Body of pancreas (tissue), 4 donors: ENCODE measurements around the gene DLGAP1. TPM values are rescaled to one million over a fixed set of nuclear protein-coding genes. Genes with fewer than 3 reads are reported as not detected.

Source experiments
- ATAC-seq: fragments of 150-250 bp; one replicate; pipeline ENCODE4 v1.9.1; 2016
- DNase-seq, 4 donors: peaks; one replicate each; pipeline ENCODE4 v3.0.0-alpha.2; 2019
- H3K27ac ChIP-seq, 4 donors: fragments of 200-600 bp; sonication (generic); 1 replicate in 3 of 4; 2 replicates in 1 of 4; pipeline versions ENCODE4 v1.5.1 to v1.6.1; 2016 to 2019; ENCODE audit warnings: mild to moderate bottlenecking in 1 of 4, mixed read lengths in 1 of 4, moderate library complexity in 1 of 4
- H3K27me3 ChIP-seq, 2 donors: fragments of 200-600 bp; sonication (generic); one replicate each; pipeline ENCODE4 v1.6.0; 2016; ENCODE audit warnings: mild to moderate bottlenecking in 1 of 2
- H3K36me3 ChIP-seq, 2 donors: fragments of 200-600 bp; sonication (generic); replicated peaks in 1 of 2; 2 replicates each; pipeline ENCODE4 v1.5.1; 2016; ENCODE audit warnings: low read depth in 2 of 2; ENCODE audit not compliant: insufficient read depth in 1 of 2
- H3K4me1 ChIP-seq: fragments of 200-600 bp; sonication (generic); one replicate; pipeline ENCODE4 v1.6.0; 2016
- H3K4me3 ChIP-seq, 2 donors: fragments of 200-600 bp; sonication (generic); 1 replicate in 1 of 2; 2 replicates in 1 of 2; pipeline ENCODE4 v1.5.1; 2016 to 2019
- H3K9me3 ChIP-seq, 3 donors: fragments of 200-600 bp; sonication (generic); 1 replicate in 2 of 3; 2 replicates in 1 of 3; pipeline ENCODE4 v1.5.1; 2016
- POLR2A ChIP-seq, 3 donors: fragments of 450-650 bp; IDR thresholded peaks; one replicate each; pipeline ENCODE4 v1.6.1; 2016; ENCODE audit warnings: antibody characterized with exemption in 3 of 3, mild to moderate bottlenecking in 2 of 3
- WGBS, 2 donors: methylation state at CpG; one replicate each; pipeline ENCODE4 v1.1.5; 2017; 5-methylcytosine and 5-hydroxymethylcytosine counted together
- intact Hi-C: fragments of 100-400 bp; cut with DNase I; formaldehyde crosslinking; loops from one replicate; pipeline ENCODE4 v1.15.1; 2023
- total RNA-seq, 2 donors: library from RNA; depleted of rRNA; stranded (reverse); fragments of >200 nt; gene quantifications; one replicate each; pipeline ENCODE4 v1.1.0, GENCODE V29; 2016
- TF ChIP-seq, protein P1 (sequence below), 7 experiments: fragments of 450-650 bp in 4 of 7; fragments of 200-600 bp in 3 of 7; sonication (generic) in 3 of 7; IDR thresholded peaks; one replicate each; pipeline ENCODE4 v1.5.1; 2016 to 2019; ENCODE audit warnings: antibody characterized with exemption in 7 of 7

The DLGAP1 gene
- total RNA-seq, 2 donors from 2014 or later, result 0.52 to 7.9 TPM

DNA sequence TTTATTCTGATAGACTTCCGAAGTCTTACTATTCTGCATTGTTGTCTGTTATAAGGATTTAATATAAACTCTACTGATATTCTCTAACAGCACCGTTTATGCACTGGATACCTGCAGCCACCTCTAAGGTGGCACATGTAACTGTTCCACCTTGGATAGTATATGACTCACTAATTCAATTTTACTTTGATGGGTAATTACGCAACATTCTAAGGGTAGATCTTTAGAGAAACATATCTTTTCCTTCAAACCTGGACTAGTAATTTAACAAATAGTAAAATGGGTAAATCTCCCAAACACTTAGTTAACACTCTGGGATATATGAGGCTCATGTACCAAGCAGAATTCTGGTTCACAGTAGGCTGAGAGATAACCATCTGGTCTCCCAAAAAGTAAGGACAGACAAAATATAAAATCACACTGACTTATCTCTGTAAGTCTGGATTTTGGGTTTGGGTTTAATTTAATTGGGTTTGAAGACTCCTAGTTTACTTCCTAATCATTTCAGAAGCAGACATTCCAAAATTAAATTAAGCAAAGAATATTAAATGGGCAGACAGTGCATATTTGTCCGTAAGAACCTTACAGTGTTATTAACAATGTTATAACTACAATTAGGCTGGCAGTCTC is 590.3 kb downstream of the DLGAP1 start:
- intact Hi-C loops, result loop anchor here (5.0 kb wide), 1 partner anchor 92 kb away; no protein-coding TSS in a partner anchor
- no peaks in the 10 kb centered on the region for H3K36me3 ChIP-seq
- H3K4me1 ChIP-seq, result no peaks in the 10 kb centered on the region
- no peak overlapping the region for H3K4me3 ChIP-seq
- WGBS, 2 donors, result 72 to 77% methylated on average over 4 of the region's 4 CpGs
- no peak for ATAC-seq
- DNase-seq, result no peak
- H3K27ac ChIP-seq, result no peak overlapping the region
- TF ChIP-seq, protein P1, sequence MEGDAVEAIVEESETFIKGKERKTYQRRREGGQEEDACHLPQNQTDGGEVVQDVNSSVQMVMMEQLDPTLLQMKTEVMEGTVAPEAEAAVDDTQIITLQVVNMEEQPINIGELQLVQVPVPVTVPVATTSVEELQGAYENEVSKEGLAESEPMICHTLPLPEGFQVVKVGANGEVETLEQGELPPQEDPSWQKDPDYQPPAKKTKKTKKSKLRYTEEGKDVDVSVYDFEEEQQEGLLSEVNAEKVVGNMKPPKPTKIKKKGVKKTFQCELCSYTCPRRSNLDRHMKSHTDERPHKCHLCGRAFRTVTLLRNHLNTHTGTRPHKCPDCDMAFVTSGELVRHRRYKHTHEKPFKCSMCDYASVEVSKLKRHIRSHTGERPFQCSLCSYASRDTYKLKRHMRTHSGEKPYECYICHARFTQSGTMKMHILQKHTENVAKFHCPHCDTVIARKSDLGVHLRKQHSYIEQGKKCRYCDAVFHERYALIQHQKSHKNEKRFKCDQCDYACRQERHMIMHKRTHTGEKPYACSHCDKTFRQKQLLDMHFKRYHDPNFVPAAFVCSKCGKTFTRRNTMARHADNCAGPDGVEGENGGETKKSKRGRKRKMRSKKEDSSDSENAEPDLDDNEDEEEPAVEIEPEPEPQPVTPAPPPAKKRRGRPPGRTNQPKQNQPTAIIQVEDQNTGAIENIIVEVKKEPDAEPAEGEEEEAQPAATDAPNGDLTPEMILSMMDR (IDR thresholded peaks at IDR 0.05), result no peak
- no peak for TF ChIP-seq POLR2A (IDR thresholded peaks at IDR 0.05)
- H3K9me3 ChIP-seq, result no peaks in the 10 kb centered on the region
- H3K27me3 ChIP-seq, result no peaks in the 10 kb centered on the region

DNA sequence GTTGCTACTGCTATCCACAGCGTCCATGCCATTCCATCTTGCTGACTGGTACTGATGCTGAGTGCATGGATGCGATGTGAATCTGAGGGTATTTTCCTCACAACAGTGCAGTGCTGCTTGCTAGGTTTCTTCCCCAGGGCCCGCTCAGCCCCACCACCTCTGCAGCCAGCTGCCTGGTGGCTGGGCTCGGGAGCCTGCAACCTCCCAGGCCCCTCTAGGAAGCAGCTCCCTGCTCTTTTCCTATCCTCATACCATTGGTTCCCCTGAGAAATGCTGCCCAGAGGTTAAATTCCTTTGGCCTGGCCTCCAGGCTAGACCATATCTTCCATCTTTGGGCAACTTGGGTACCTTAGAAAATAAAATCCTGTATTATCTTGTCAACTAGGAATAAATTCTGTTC is 591.5 kb downstream of the DLGAP1 start:
- TF ChIP-seq, protein P1 (IDR thresholded peaks at IDR 0.05), result no peak
- no peak for TF ChIP-seq POLR2A (IDR thresholded peaks at IDR 0.05)
- Histone ChIP-seq H3K4me3 (no peak overlapping the region), H3K36me3 (no peaks in the 10 kb centered on the region), H3K27ac (no peak overlapping the region), H3K27me3 (no peaks in the 10 kb centered on the region), H3K9me3 (no peaks in the 10 kb centered on the region), H3K4me1 (no peaks in the 10 kb centered on the region)
- WGBS, 2 donors, result 67 to 70% methylated on average over 4 of the region's 4 CpGs
- DNase-seq (no peak), ATAC-seq (no peak)
- intact Hi-C loops, result no loop called here

DNA sequence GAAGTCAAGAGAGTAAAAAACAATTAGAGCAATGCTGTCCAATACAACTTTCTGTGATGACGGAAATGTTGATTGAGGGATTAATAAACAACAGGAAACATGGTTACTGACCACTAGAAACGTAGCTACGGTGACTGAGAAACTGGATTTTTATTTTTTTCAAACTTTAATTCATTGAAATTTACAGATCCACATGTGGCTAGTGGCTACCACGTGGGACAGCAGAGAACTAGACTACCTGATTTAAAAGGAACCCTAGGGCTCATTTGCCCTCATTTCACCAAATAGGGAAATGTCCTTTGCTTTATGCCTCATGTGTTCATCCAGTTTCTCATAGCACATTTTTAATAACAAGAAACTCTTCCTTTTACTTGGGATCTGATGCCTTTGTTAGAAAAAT is 592.1 kb downstream of the DLGAP1 start:
- Histone ChIP-seq H3K4me1 (no peaks in the 10 kb centered on the region), H3K27ac (no peak overlapping the region), H3K36me3 (no peaks in the 10 kb centered on the region), H3K4me3 (no peak overlapping the region), H3K9me3 (no peaks in the 10 kb centered on the region), H3K27me3 (no peaks in the 10 kb centered on the region)
- intact Hi-C loops, result no loop called here
- ATAC-seq (no peak), DNase-seq (no peak)
- 47 to 58% methylated on average over 4 of the region's 4 CpGs for WGBS, 2 donors
- no peak for TF ChIP-seq POLR2A (IDR thresholded peaks at IDR 0.05)
- TF ChIP-seq, protein P1 (IDR thresholded peaks at IDR 0.05), result no peak

DNA sequence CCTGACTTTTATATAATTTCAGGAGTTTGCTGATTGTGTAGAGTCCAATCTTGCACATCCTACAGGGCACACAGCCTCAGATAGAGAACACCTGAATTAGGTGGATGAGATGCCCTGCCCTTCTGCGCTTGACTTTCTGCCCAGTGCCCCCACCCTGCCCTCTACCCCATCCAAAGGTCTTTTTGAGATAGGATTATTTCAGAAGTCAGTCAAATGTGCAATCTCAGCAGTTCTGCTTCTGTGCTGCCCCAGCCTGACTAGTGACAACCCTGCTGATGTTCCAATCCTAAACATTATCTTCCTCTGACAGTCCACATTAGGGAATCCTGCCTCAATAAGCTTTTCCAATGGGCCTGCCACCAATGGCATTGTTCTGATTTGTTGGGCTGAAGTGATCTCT is 593.6 kb downstream of the DLGAP1 start:
- intact Hi-C loops, result no loop called here
- no peak overlapping the region for H3K4me3 ChIP-seq
- H3K9me3 ChIP-seq, result no peaks in the 10 kb centered on the region
- no peaks in the 10 kb centered on the region for H3K27me3 ChIP-seq
- no peak for ATAC-seq
- no peaks in the 10 kb centered on the region for H3K36me3 ChIP-seq
- 88 to 92% methylated on average over 1 of the region's 1 CpG for WGBS, 2 donors
- no peak overlapping the region for H3K27ac ChIP-seq
- no peak for DNase-seq
- H3K4me1 ChIP-seq, result no peaks in the 10 kb centered on the region
- no peak for TF ChIP-seq POLR2A (IDR thresholded peaks at IDR 0.05)
- TF ChIP-seq, protein P1 (IDR thresholded peaks at IDR 0.05), result no peak

DNA sequence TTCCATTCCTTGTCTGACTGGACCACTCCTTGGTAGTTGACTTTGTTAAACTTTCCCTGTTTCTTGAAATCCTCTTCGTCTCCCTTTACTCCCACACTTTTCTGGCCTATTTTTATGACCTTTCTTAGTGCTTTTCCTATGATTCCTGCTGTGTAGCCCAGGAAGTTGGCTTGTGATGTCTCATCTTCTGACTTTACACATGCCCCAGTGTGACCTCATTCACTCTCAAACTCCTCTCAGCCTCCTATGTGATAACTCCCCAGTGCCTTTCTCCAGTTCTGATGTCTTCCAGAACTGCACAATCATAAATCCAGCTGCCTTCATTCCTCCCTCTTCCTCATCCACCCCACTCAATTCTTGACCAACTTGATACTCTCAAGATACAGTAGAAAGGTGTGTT is 597.6 kb downstream of the DLGAP1 start:
- no peak for ATAC-seq
- intact Hi-C loops, result no loop called here
- H3K4me3 ChIP-seq, result no peak overlapping the region

More for the DNA sequence above, 597.6 kb downstream of the DLGAP1 start:
- Histone ChIP-seq H3K27me3 (no peaks in the 10 kb centered on the region), H3K9me3 (no peaks in the 10 kb centered on the region), H3K4me1 (no peaks in the 10 kb centered on the region), H3K27ac (no peak overlapping the region), H3K36me3 (no peaks in the 10 kb centered on the region)
- DNase-seq, result no peak
- no peak for TF ChIP-seq POLR2A (IDR thresholded peaks at IDR 0.05)
- TF ChIP-seq, protein P1 (IDR thresholded peaks at IDR 0.05), result no peak
- 55 to 80% methylated on average over 1 of the region's 1 CpG for WGBS, 2 donors
